Prostate gland (tissue), 2 donors: ENCODE measurements around the gene HSBP1L1.

Experiments used
- POLR2A ChIP-seq: fragments of 450-650 bp; IDR thresholded peaks from one replicate; pipeline ENCODE4 v1.6.1; 2016; ENCODE audit warnings: antibody characterized with exemption, mild to moderate bottlenecking
- TF ChIP-seq, protein P1 (sequence below), 4 experiments: fragments of 200-600 bp in 2 of 4; fragments of 450-650 bp in 2 of 4; sonication (generic) in 2 of 4; IDR thresholded peaks; 1 replicate in 3 of 4; 2 replicates in 1 of 4; pipeline ENCODE4 v1.5.1; 2016 to 2019; ENCODE audit warnings: antibody characterized with exemption in 4 of 4, mild to moderate bottlenecking in 2 of 4, moderate library complexity in 2 of 4

DNA sequence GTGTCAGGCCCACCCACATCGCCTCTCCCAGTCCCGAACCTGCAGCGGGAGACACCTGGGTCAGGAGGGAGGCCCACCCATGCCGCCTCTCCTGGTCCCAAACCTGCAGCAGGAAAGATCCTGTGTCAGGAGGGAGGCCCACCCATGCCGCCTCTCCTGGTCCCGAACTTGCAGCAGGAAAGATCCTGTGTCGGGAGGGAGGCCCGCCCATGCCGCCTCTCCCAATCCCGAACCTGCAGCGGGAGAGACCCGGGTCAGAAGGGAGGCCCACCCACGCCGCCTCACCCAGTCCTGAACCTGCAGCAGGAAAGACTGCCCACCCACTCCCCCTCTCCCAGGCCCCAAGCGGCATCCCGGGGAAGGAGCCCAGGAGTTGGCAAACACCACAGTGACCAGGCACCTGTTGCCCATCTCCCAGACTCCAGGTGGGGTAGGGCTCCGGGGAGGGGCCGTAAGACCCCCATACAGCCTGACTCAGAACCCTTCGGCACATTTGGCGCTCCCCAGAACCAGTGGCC is 20.8 kb upstream of the HSBP1L1 start:
- no peak for TF ChIP-seq POLR2A
- TF ChIP-seq, protein P1, sequence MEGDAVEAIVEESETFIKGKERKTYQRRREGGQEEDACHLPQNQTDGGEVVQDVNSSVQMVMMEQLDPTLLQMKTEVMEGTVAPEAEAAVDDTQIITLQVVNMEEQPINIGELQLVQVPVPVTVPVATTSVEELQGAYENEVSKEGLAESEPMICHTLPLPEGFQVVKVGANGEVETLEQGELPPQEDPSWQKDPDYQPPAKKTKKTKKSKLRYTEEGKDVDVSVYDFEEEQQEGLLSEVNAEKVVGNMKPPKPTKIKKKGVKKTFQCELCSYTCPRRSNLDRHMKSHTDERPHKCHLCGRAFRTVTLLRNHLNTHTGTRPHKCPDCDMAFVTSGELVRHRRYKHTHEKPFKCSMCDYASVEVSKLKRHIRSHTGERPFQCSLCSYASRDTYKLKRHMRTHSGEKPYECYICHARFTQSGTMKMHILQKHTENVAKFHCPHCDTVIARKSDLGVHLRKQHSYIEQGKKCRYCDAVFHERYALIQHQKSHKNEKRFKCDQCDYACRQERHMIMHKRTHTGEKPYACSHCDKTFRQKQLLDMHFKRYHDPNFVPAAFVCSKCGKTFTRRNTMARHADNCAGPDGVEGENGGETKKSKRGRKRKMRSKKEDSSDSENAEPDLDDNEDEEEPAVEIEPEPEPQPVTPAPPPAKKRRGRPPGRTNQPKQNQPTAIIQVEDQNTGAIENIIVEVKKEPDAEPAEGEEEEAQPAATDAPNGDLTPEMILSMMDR (IDR thresholded peaks at IDR 0.05): no peak
